NCI-H526 (cell line): Measurements from ENCODE around the gene SERINC3.
"Not testable (repeated sequence)": the region's sequence is repeated elsewhere in the genome, so short reads cannot be mapped to it uniquely, and the experiment has no call there.

Experiments
- DNase-seq, 2 experiments: peaks; one replicate each; lab custom pipeline; 2025; lab: John Stamatoyannopoulos, UW

The SERINC3 gene

DNA sequence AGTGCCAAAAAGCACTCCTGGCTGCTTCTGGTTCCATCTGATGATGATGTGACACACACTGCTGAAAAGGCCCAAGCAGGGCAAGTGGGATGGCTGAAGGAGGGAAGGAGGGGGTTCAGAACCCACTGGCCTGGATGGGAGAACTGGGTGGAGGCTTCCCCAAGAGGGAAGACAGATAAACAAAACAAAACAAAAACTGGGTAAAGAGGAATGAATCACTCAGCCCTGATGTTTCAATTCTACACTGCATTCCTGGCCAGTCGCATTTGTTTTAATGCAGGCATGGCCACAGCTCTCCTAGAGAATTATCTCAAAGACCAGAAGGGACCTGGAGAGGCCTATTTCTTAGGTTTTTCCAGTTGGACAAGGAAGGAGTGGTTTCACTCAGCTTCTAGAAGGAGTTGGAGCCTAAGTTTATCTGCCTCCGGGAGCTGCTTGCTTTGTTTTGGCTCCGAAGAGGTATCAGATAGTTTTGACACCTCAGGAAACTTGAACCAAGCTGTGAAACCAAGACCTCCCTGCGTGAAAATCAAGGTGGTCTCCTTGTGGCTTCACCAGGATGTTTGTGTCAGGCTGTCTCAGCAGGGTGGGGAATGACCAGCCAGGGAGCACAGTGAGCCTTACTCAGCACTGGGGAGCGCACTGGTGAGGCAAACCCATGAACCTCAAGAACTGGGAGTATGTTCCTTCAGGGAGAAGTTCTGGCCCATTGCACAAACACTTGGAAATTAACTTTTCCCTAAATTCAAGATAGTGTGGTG lies 30.1 kb downstream of the SERINC3 start:
- no peak for DNase-seq

DNA sequence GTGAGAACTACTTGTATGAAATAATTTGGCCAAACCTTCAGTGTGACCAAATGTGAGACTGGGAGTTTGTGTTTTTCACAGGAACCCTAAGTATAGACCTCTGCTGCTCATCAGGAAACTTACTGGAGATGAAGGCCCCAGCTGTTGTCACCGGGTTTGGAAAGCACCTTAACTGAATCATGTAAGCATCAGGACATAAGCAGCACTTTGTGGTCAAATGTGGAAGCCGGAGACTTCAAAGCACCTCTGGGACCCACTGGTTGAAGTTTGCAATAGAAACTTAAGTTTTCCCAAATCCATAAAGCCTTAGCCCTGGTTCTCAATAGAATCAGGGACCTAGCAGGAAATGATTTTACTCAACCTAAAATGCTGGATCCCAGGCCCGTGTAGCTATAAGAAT lies 31.9 kb downstream of the SERINC3 start:
- DNase-seq, result no peak

DNA sequence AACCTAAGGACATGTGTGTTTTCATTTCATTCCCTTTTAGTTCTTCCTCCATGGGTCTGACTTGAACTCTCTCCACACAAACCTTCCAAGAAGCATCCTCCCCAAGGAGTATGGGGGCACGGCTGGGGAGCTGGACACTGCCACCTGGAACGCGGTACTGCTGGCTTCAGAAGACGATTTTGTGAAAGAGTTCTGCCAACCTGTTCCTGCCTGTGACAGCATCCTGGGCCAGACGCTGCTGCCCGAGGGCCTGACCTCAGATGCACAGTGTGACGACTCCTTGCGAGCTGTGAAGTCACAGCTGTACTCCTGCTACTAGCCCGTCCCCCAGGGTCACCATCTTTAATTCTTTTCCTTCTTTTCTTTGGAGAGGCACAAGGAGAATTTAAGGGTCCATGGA lies 32.6 kb downstream of the SERINC3 start:
- DNase-seq, result no peak

DNA sequence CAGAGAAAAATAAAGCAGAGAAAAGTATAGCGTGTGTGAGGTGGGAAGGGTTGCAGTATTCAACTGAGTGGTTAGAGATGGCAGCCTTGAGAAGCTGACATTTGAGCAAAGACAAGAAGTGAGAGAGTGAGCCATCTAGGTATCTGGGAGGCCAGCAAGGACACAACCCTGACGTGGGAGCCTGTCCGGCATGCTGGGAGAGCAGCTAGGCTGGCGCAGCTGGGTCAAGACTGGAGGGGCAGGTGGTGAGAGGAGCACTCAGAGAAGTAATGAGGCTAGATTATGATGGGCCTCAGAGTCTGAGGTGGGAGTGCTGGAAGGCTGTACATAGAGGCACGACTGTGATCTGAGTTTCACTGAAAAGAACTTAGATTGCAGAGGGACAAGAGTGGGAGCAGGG lies 33.3 kb downstream of the SERINC3 start:
- no peak for DNase-seq

DNA sequence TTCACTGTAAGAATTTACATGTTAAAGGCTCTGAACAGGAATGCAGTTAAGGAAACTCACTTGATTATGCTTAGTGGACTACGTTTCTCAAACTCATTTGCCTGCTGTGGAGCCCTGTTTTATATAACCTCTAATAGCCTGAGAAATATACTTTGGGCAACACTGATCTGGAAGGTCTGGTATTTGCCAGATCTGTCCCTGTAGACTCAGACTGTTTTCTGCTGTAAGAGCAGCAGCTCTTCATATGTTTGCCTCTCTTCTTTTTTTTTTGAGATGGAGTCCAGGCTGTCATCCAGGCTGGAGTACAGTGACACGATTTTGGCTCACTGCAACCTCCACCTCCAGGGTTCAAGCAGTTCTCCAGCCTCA lies 36.1 kb downstream of the SERINC3 start:
- DNase-seq, result no peak

DNA sequence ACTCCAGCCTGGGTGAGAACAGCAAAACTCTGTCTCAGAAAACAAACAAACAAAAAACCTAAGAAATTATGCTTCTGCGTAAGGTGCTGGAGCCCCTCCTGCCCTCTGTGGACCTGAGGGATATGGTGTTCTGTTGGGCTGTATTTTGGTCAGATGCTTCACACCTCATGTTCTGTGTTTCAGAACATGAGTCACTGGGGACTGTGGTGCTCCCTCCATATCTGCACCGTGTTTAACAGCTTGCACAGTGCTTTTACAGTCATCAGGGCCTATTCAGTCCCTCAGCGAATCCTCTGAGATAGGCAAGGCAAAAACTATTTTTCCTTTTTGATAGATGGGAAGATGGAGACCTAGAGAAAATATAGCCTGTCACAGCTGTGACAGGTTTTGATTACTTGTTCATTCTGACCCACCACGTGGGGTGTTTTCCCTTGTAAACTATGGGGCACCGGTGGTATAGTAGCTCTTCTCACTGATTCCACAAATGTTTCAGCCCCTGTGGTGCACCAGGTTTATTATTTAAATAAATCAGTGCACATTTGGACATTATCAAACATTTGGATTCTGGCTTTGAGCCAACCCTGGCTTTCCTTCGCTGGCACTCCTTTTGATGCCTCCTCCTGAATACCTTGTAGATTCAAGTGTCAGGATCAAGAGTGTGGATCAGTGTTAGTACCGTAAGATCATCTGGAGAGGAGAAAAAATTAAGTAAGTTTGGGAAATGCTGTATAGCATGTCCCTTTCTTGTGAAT lies 36.6 kb downstream of the SERINC3 start:
- no peak for DNase-seq

DNA sequence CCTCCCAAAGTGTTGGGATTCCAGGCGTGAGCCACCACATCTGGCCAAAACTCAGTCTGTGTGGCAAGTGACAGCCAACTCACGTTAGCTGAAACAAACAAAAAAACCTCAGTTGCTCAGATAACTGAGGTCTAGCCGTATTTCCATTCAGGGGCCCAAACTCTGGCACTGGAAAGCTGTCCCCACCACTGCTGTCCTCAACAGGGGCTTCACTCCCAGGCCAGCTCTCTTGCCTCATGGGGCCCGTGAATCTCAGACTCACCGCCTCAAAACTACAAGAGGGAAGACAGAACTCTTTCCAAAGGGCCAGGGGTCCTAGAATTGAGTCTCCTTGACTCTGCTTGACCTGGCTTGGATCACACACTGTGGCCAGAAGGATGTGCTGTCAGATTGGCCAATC lies 38.8 kb downstream of the SERINC3 start:
- no peak for DNase-seq

DNA sequence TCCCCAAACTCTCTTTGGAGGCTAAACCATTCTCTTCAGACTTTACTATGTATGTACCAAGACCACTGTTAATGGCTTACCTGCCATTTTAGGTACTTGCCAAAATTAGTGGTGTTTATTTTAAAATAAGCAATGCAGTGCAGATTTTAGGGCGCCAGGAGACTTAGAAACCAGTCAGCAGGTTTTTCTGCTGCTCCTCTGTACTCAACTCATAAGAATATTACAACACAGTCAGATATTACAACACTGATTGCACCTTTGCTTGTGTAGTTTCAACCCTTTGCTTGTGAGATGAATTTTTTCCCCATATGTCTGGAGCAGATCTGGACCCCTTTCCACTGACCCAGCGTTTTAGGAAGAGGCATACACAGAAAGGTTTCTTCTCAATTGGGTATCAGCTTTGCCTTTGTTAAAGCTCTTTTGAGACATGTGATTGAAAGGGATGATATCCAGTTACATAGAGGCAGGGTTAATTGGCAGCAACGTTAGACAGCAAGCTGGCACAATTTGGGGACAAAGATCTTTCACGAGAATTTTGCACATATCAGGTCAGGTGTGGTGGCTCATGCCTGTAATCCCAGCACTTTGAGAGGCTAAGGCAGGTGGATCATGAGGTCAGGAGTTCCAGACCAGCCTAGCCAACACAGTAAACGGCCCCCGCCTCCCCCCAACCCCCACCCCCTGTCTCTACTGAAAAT lies 40.0 kb downstream of the SERINC3 start:
- no peak for DNase-seq

DNA sequence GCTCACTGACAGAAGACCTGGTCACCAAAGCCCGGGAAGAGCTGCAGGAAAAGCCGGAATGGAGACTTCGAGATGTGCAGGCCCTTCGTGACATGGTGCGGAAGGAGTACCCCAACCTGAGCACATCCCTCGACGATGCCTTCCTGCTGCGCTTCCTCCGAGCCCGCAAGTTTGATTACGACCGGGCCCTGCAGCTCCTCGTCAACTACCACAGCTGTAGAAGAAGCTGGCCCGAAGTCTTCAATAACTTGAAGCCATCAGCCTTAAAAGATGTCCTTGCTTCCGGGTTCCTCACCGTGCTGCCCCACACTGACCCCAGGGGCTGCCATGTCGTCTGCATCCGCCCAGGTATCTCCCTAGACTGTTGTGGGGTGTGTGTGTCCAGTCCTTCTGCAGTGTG lies 41.8 kb downstream of the SERINC3 start:
- DNase-seq, result no peak

DNA sequence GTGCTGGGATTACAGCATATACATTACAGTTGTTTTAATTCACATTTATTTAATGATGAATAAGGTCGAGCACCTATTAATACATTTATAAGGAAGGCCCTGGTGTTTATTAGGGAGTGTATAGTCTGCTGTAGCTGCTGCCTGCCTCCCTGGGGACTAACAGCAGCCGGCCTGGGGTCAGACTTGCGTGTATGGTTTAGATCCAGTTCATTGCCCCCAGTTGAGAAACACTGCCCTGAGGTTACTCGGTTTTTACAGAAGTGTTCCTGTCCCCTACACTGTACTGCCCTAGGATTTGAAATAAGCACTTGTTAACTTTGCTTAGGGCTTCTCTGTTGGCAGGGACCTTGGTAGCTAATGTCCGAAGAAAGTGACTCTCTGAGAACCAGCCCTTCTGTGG lies 42.2 kb downstream of the SERINC3 start:
- no peak for DNase-seq

DNA sequence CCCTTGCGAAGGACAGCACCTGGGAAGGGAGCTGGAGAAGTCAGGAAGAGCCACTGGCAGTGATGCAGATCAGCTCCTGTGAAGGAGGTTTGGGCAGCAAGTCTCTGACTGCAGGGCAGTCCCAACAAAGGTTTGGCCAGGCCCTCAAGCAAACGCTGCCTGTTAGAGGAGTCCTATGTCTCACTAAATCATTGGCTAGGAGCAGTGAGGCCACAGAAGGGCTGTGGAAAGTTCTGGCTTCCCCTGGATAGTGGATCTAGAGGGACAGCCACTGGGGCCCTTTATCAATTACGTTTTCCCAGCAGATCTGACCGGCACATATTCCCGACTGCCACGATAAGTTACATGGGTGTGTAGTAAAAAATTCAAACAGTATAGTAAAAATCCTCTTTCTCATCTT lies 43.7 kb downstream of the SERINC3 start:
- no peak for DNase-seq

DNA sequence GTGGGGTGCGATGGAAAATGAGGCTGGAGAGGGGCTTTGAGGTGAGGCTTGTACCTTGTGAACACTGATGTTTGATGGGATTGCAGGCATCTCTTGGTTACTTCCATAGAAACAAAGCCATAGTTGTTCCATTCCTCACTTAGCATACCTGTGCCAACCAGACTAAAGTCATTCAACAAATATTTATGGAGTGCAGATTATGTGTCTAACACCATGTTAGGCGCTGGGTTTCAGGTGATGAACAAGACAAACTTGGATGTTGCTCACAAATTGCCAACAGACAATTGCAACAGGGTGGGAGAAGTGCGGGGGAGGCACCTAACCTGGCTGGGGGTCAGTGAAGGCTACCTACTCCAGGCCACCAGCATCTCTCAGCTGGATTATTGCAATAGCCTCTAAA lies 44.7 kb downstream of the SERINC3 start:
- no peak for DNase-seq

DNA sequence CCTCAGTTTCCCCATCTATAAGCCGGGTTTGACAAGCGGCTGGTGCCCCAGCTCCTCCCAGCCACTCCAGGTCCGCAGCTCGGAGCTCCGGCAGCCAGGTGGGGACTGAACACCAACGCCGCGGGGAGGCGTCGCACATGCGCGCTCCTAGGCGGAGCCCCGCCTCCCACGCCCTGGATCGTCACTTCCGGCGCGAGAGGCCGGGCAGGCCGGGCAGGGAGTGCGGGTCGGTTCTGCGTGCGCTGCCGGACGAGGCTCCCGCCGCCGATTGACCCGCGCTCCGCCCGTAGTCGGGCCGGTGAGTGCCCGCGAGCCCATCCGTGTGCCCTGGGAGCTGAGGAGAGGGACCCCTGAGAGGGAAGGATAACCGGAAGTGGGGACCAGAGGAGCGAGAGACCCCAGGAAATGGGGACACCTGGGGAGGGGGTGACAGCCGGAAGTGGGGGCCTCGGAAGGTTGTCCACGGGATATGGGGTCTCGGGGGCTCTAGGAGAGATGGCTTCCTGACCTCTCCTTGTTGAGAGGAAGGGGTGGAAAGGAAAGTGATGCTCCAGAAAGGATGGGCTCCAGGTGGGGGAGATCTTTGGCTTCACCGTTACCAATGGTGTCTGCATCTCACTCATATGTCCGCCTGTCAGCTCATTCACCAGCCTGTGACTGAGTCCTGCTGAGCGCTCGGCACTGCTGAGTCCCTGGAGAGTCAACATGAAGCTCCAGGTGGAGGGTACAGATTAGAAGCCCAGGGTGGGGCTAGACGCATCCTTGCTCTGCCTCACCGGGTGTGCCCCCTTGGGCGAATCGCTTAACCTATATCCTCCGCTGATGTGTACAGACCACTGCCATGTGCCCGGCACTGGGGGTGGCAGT lies 45.9 kb downstream of the SERINC3 start, which contains the start of gene TTPAL:
TSS of gene TTPAL (plus strand) at position 181 of the 867 bp plus-strand sequence. CDS start 4,126 bp downstream, outside the sequence.
- peak; percentile 65 to 96 for DNase-seq

DNA sequence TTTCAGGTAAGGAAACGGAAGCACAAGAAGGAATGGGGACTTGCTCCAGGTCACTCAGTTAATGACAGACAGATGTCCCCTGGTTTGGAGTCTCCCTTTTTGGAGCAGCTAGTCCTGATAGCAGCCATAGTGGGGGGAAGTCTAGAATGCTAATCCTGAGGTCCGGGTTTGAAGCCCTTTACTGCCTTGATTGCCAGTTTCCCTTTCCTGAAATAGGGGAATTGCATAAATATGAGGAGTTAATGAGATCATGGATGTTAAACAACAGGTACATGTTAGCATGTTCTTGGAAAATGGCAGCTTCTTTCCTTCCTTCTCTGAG lies 46.5 kb downstream of the SERINC3 start:
- DNase-seq, result peak in 1 of 2 experiments; percentile 49

DNA sequence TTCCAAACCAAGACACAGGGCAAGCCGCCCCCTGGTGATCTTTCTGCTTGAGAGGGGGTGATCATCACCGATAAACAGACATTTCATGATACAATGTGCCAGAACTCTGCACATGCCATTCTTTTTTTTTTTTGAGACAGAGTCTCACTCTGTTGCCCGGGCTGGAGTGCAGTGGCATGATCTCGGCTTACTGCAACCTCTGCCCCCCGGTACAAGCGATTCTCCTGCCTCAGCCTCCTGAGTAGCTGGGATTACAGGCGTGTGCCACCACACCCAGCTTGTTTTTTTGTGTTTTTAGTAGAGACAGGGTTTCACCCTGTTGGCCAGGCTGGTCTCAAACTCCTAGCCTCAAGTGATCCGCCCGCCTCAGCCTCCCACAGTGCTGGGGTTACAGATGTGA lies 49.6 kb downstream of the SERINC3 start:
- not testable (repeated sequence) for DNase-seq

DNA sequence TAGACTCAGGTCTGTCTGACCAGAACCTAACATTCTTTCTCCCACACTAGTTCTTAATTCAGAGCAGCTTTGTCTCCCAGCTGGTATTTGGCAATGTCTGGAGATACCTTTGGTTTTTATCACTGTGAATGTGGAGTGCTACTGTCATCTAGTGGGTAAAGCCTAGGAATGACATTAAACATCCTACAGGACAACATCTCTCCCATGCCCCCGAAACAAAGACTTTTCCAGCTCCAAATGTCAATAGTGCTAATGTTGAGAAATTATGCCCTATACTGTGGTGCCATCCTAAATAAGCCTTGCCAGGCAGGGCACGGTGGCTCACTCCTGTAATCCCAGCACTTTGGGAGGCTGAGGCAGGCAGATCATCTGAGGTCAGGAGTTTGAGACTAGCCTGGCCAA lies 50.4 kb downstream of the SERINC3 start:
- DNase-seq, result peak in 1 of 2 experiments; percentile 16

DNA sequence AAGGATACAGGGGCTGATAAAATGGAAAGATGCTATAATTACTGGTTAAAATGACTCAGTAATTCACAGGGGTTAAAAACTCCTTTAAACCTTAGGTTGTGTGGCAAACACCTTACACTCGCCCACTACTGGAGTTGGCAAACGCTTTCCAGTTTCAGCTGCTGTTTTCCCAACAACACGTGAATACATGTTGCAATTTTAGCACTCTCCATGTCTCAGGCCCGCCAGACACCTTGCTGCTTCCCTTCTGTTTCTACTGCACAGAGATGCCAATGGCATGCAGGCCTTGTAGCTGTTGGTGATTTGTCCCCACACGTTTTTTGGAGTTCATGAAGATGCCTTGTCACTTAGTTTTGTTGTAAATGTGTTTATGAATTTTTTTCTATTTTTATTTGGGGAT lies 51.5 kb downstream of the SERINC3 start:
- no peak for DNase-seq

DNA sequence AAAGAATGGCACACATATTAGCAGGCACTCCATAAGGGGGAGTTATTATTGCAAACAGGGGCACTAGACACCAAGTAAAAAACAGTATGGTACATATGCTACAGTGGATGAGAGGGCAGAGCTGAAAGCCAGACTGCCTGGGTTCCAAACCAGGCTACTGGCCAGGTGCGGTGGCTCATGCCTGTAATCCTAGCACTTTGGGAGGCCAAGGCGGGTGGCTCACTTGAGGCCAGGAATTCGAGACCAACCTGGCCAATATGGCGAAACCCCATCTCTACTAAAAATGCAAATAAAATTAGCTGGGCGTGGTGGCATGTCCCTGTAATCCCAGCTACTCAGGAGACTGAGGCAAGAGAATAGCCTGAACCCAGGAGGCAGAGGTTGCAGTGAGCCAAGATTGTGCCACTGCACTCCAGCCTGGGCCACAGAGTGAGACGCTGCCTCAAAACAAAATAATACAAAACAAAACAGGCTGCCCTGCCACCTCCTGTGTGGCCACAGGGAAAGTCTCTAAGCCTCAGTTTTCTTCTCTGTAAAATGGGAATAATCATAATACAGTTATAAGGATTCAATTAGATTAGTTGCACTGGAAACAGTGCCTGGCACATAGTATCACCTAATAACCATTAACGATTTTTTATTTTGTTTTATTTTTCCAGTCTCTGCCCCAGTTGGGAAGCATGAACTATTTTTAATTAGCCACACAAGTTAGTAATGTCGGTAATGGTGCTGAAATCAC lies 53.7 kb downstream of the SERINC3 start:
- DNase-seq, result no peak

DNA sequence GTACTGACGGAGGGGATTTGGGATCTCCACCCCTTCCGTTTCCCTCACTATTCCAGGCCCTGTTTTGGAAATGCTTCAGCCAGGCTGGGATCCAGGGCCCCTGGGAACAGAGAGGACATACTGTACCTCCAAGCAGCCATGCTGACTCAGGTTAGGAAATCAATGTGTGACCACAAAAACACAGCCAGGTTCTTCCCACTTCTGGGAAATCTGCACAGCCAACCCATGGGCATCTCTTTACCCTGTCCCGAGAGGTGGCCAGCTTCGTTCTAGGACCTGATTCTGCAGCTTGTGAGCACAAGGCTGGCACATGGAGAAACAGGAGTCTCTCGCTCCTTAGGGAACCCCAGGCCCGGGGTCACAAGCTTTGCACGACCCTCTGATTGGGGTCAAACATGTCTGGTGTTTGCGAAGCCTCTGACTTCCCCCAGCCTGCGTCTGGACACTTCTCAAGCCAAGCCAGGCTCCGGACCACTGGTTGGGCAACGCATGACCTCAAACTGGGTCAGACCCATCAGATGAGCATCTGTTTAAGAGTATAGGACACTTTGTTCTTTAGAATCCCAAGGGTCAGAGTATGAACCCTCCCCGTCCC lies 54.5 kb downstream of the SERINC3 start:
- no peak for DNase-seq

DNA sequence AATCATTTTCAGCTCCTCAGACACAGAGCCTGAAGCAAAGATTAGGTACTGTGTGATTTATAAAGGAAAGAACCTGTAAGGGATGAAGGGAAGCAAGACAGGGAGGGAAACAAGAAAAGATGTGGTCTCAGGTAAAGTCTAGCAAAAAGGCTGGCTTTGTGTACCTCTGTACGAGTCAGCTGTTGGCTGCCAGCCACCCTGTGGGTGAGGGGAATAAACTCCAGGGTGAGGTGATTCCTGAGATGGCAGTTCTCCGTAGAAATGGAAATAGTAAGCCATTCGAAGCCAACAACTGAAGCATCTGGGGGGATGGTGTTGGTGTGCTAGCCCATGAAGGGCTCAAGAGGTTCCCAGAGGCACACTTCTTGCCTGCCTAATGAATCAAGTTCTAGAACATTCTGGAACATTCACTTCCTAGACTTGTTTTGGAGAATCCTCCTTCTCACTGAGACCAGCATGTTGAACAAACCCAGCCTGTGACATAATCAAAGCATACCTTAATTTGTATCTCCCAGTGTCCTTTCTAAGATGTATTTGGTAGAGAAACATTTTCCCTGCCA lies 56.8 kb downstream of the SERINC3 start:
- no peak for DNase-seq

DNA sequence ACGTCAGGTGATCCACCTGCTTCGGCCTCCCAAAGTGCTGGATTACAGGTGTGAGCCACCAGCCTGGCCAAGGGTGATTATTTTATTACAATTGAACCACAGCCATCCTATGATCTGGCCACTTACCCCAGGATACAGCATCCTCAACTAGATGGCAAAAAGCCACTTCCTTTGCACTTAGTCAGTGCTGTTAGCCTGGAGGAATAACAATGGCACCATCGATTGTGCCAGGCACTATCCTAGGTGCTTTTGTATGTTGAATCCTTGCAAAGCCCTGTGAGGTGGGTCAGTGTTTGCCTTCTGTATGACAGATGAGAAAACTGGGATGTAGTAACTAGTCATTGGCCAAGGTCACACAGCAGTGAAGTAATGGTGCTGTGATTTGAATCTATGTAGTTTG lies 57.4 kb downstream of the SERINC3 start:
- no peak for DNase-seq
